Measurements from ENCODE around the gene SEMA3E.

DNA sequence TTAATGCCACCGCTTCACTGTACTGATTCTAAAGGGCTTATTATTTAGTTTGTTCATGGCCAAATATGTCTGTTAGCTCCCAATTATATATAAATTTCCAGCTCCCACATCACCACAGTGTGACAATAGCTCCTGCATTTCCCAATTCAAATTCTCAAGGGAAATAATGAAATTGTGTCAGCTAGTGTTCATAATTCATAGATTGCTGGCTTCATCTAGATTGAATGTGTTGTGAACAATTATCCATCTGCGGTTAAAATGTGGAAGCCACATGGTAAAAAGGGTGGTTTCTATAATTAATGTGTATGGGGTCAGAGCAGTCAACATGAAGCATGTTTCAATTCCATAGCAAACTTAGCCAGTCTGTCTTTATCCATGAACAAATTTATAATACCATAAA, 154.3 kb downstream of the SEMA3E start:
- no peak for TF ChIP-seq EZH2phosphoT487 (IDR thresholded peaks at IDR 0.05; ENCODE audit: borderline replicate concordance, low read depth)
- TF ChIP-seq TCF12 (IDR thresholded peaks at IDR 0.05) = no peak
- TF ChIP-seq, protein P1, sequence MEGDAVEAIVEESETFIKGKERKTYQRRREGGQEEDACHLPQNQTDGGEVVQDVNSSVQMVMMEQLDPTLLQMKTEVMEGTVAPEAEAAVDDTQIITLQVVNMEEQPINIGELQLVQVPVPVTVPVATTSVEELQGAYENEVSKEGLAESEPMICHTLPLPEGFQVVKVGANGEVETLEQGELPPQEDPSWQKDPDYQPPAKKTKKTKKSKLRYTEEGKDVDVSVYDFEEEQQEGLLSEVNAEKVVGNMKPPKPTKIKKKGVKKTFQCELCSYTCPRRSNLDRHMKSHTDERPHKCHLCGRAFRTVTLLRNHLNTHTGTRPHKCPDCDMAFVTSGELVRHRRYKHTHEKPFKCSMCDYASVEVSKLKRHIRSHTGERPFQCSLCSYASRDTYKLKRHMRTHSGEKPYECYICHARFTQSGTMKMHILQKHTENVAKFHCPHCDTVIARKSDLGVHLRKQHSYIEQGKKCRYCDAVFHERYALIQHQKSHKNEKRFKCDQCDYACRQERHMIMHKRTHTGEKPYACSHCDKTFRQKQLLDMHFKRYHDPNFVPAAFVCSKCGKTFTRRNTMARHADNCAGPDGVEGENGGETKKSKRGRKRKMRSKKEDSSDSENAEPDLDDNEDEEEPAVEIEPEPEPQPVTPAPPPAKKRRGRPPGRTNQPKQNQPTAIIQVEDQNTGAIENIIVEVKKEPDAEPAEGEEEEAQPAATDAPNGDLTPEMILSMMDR (IDR thresholded peaks at IDR 0.05) = no peak
- TF ChIP-seq SIN3A (IDR thresholded peaks at IDR 0.05; ENCODE audit: borderline replicate concordance, low read depth, low read length) = no peak
- TF ChIP-seq CHD2 (IDR thresholded peaks at IDR 0.05; ENCODE audit: low read length, partially characterized antibody) = no peak
- no peak for TF ChIP-seq EP300 (IDR thresholded peaks at IDR 0.05; ENCODE audit: borderline replicate concordance in 1 of 2, low read depth in 1 of 2, low read length in 1 of 2)
- TF ChIP-seq, protein P2, sequence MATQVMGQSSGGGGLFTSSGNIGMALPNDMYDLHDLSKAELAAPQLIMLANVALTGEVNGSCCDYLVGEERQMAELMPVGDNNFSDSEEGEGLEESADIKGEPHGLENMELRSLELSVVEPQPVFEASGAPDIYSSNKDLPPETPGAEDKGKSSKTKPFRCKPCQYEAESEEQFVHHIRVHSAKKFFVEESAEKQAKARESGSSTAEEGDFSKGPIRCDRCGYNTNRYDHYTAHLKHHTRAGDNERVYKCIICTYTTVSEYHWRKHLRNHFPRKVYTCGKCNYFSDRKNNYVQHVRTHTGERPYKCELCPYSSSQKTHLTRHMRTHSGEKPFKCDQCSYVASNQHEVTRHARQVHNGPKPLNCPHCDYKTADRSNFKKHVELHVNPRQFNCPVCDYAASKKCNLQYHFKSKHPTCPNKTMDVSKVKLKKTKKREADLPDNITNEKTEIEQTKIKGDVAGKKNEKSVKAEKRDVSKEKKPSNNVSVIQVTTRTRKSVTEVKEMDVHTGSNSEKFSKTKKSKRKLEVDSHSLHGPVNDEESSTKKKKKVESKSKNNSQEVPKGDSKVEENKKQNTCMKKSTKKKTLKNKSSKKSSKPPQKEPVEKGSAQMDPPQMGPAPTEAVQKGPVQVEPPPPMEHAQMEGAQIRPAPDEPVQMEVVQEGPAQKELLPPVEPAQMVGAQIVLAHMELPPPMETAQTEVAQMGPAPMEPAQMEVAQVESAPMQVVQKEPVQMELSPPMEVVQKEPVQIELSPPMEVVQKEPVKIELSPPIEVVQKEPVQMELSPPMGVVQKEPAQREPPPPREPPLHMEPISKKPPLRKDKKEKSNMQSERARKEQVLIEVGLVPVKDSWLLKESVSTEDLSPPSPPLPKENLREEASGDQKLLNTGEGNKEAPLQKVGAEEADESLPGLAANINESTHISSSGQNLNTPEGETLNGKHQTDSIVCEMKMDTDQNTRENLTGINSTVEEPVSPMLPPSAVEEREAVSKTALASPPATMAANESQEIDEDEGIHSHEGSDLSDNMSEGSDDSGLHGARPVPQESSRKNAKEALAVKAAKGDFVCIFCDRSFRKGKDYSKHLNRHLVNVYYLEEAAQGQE (IDR thresholded peaks at IDR 0.05; ENCODE audit: low read depth, low read length) = no peak
- no peak for TF ChIP-seq NFIC (IDR thresholded peaks at IDR 0.05; ENCODE audit: borderline replicate concordance)
- TF ChIP-seq, protein P3, sequence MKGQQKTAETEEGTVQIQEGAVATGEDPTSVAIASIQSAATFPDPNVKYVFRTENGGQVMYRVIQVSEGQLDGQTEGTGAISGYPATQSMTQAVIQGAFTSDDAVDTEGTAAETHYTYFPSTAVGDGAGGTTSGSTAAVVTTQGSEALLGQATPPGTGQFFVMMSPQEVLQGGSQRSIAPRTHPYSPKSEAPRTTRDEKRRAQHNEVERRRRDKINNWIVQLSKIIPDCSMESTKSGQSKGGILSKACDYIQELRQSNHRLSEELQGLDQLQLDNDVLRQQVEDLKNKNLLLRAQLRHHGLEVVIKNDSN (IDR thresholded peaks at IDR 0.05; ENCODE audit: borderline replicate concordance, low read depth) = no peak
- TF ChIP-seq, protein P4, sequence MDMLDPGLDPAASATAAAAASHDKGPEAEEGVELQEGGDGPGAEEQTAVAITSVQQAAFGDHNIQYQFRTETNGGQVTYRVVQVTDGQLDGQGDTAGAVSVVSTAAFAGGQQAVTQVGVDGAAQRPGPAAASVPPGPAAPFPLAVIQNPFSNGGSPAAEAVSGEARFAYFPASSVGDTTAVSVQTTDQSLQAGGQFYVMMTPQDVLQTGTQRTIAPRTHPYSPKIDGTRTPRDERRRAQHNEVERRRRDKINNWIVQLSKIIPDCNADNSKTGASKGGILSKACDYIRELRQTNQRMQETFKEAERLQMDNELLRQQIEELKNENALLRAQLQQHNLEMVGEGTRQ (IDR thresholded peaks at IDR 0.05; ENCODE audit: borderline replicate concordance, low read depth, low read length) = no peak
- no peak for TF ChIP-seq ELF1 (IDR thresholded peaks at IDR 0.05)
- TF ChIP-seq POLR2AphosphoS5 (IDR thresholded peaks at IDR 0.05; ENCODE audit: low read depth, low read length) = no peak

Measured in SK-N-SH (cell line).